ENCODE data around the gene SMOC2.

- TF ChIP-seq POLR2A (IDR thresholded peaks at IDR 0.05) (no peak), CTCF (IDR thresholded peaks at IDR 0.05) (no peak)
These were observed 74.4 kb downstream of the SMOC2 start for GRCh38 chr6:168515376-168515775.

Data from breast epithelium (tissue), 3 donors.